Measurements from ENCODE around the gene FOXP1.

The FOXP1 gene

DNA sequence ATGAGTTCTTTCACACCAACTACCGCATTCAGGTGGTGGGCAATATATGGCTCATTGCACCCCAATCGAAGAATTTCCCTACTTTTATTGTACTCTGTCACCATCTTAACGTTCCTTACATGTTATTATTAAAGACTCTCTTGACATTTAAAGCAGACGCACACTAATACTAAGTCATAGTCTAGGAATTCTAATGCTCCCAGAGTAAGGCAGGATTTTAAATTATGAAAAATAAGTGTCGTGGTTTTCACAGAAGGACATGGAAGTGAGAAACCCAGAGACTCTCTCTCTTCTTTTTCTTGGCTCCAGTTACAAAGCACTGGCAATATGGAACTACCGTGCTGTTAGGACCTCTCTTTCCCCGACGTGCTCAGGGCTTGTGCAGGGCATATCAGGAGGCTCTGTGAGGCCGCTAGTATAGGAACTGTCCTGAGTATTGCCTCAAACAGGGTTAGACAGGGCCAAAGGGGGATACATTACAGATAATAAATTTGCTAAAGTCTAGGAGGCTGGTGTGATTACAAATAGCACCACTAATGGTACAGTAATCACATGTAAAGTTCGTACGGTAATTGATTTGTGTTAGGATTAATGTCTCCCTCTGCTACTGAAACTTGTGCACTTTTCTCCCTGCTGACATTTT lies 590.8 kb downstream of the FOXP1 start:
- Histone ChIP-seq H3K4me1 (ENCODE audit: control insufficient read depth in 2 of 2, insufficient read depth in 2 of 2, low read length in 2 of 2) (no peaks in the 10 kb centered on the region), H3K27ac (ENCODE audit: low read depth in 2 of 2, low read length in 2 of 2) (no peak overlapping the region), H3K4me3 (ENCODE audit: low read length in 2 of 2) (no peak overlapping the region), H3K27me3 (ENCODE audit: control insufficient read depth in 2 of 2, insufficient read depth in 2 of 2, low read length in 2 of 2) (no peaks in the 10 kb centered on the region), H3K9me3 (ENCODE audit: control insufficient read depth in 2 of 2, low read length in 2 of 2) (no peaks in the 10 kb centered on the region), H3K36me3 (ENCODE audit: control insufficient read depth in 2 of 2, insufficient read depth in 2 of 2, low read length in 2 of 2) (peaks cover 27 to 31% of the 10 kb centered on the region in 2 donors), H3K9ac (ENCODE audit: low read depth in 1 of 2, low read length in 2 of 2) (no peak overlapping the region)

GRCh38 chr3:70992131-70992530 lies 591.4 kb downstream of the FOXP1 start:
- Histone ChIP-seq H3K9me3 (ENCODE audit: control insufficient read depth in 2 of 2, low read length in 2 of 2) (no peaks in the 10 kb centered on the region), H3K27me3 (ENCODE audit: control insufficient read depth in 2 of 2, insufficient read depth in 2 of 2, low read length in 2 of 2) (no peaks in the 10 kb centered on the region), H3K4me3 (ENCODE audit: low read length in 2 of 2) (no peak overlapping the region), H3K36me3 (ENCODE audit: control insufficient read depth in 2 of 2, insufficient read depth in 2 of 2, low read length in 2 of 2) (peaks cover 31 to 32% of the 10 kb centered on the region in 2 donors), H3K27ac (ENCODE audit: low read depth in 2 of 2, low read length in 2 of 2) (no peak overlapping the region), H3K9ac (ENCODE audit: low read depth in 1 of 2, low read length in 2 of 2) (no peak overlapping the region), H3K4me1 (ENCODE audit: control insufficient read depth in 2 of 2, insufficient read depth in 2 of 2, low read length in 2 of 2) (no peaks in the 10 kb centered on the region)

GRCh38 chr3:70990723-70991122 lies 592.8 kb downstream of the FOXP1 start:
- H3K27me3 ChIP-seq (ENCODE audit: control insufficient read depth in 2 of 2, insufficient read depth in 2 of 2, low read length in 2 of 2), result no peaks in the 10 kb centered on the region
- no peak overlapping the region for H3K27ac ChIP-seq (ENCODE audit: low read depth in 2 of 2, low read length in 2 of 2)
- no peak overlapping the region for H3K4me3 ChIP-seq (ENCODE audit: low read length in 2 of 2)
- no peaks in the 10 kb centered on the region for H3K4me1 ChIP-seq (ENCODE audit: control insufficient read depth in 2 of 2, insufficient read depth in 2 of 2, low read length in 2 of 2)
- peaks cover 36 to 37% of the 10 kb centered on the region in 2 donors for H3K36me3 ChIP-seq (ENCODE audit: control insufficient read depth in 2 of 2, insufficient read depth in 2 of 2, low read length in 2 of 2)
- H3K9me3 ChIP-seq (ENCODE audit: control insufficient read depth in 2 of 2, low read length in 2 of 2), result no peaks in the 10 kb centered on the region
- no peak overlapping the region for H3K9ac ChIP-seq (ENCODE audit: low read depth in 1 of 2, low read length in 2 of 2)

- no peak overlapping the region for H3K27ac ChIP-seq (ENCODE audit: low read depth in 2 of 2, low read length in 2 of 2)
- no peaks in the 10 kb centered on the region for H3K9me3 ChIP-seq (ENCODE audit: control insufficient read depth in 2 of 2, low read length in 2 of 2)
- H3K4me3 ChIP-seq (ENCODE audit: low read length in 2 of 2), result no peak overlapping the region
- no peaks in the 10 kb centered on the region for H3K4me1 ChIP-seq (ENCODE audit: control insufficient read depth in 2 of 2, insufficient read depth in 2 of 2, low read length in 2 of 2)
- peaks cover 39 to 41% of the 10 kb centered on the region in 2 donors for H3K36me3 ChIP-seq (ENCODE audit: control insufficient read depth in 2 of 2, insufficient read depth in 2 of 2, low read length in 2 of 2)
- no peak overlapping the region for H3K9ac ChIP-seq (ENCODE audit: low read depth in 1 of 2, low read length in 2 of 2)
- H3K27me3 ChIP-seq (ENCODE audit: control insufficient read depth in 2 of 2, insufficient read depth in 2 of 2, low read length in 2 of 2), result no peaks in the 10 kb centered on the region
Measured at GRCh38 chr3:70990185-70990584, 593.3 kb downstream of the FOXP1 start.

DNA sequence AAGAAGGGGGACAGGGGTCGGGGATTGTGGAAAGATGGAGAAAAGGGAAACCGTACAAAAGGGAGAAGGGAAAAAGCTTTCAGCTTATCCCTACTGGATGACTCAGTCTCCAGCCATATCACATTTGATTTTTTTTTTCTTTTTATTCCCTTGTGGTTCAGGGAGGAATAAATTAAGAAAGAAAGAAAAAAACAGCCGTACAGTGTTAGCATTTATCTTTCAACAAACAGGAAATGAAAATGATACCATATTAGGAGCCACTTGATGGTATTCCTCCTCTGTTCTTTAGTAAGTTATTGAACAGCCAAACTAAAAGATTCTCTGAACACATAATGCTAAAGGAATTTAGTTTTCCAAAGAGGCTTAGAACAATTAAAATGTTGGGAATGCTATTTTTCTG lies 594.4 kb downstream of the FOXP1 start:
- H3K36me3 ChIP-seq (ENCODE audit: control insufficient read depth in 2 of 2, insufficient read depth in 2 of 2, low read length in 2 of 2), result peaks cover 43 to 45% of the 10 kb centered on the region in 2 donors
- no peaks in the 10 kb centered on the region for H3K27me3 ChIP-seq (ENCODE audit: control insufficient read depth in 2 of 2, insufficient read depth in 2 of 2, low read length in 2 of 2)
- no peak overlapping the region for H3K9ac ChIP-seq (ENCODE audit: low read depth in 1 of 2, low read length in 2 of 2)
- H3K4me1 ChIP-seq (ENCODE audit: control insufficient read depth in 2 of 2, insufficient read depth in 2 of 2, low read length in 2 of 2), result peaks cover 0 to 1% of the 10 kb centered on the region in 2 donors
- H3K9me3 ChIP-seq (ENCODE audit: control insufficient read depth in 2 of 2, low read length in 2 of 2), result no peaks in the 10 kb centered on the region
- H3K27ac ChIP-seq (ENCODE audit: low read depth in 2 of 2, low read length in 2 of 2), result no peak overlapping the region
- H3K4me3 ChIP-seq (ENCODE audit: low read length in 2 of 2), result no peak overlapping the region

GRCh38 chr3:70988111-70988510 lies 595.4 kb downstream of the FOXP1 start:
- peaks cover 0 to 3% of the 10 kb centered on the region in 2 donors for H3K4me1 ChIP-seq (ENCODE audit: control insufficient read depth in 2 of 2, insufficient read depth in 2 of 2, low read length in 2 of 2)
- no peak overlapping the region for H3K4me3 ChIP-seq (ENCODE audit: low read length in 2 of 2)
- H3K27me3 ChIP-seq (ENCODE audit: control insufficient read depth in 2 of 2, insufficient read depth in 2 of 2, low read length in 2 of 2), result no peaks in the 10 kb centered on the region
- peaks cover 45 to 48% of the 10 kb centered on the region in 2 donors for H3K36me3 ChIP-seq (ENCODE audit: control insufficient read depth in 2 of 2, insufficient read depth in 2 of 2, low read length in 2 of 2)
- H3K9ac ChIP-seq (ENCODE audit: low read depth in 1 of 2, low read length in 2 of 2), result no peak overlapping the region
- H3K27ac ChIP-seq (ENCODE audit: low read depth in 2 of 2, low read length in 2 of 2), result no peak overlapping the region
- H3K9me3 ChIP-seq (ENCODE audit: control insufficient read depth in 2 of 2, low read length in 2 of 2), result no peaks in the 10 kb centered on the region

- no peak overlapping the region for H3K27ac ChIP-seq (ENCODE audit: low read depth in 2 of 2, low read length in 2 of 2)
Measured at GRCh38 chr3:70985572-70985971, 598.0 kb downstream of the FOXP1 start.

GRCh38 chr3:70984776-70985482 lies 598.6 kb downstream of the FOXP1 start:
- peak overlapping the region in 1 of 2 donors; percentile 17 for H3K27ac ChIP-seq (ENCODE audit: low read depth in 2 of 2, low read length in 2 of 2)
- H3K36me3 ChIP-seq (ENCODE audit: control insufficient read depth in 2 of 2, insufficient read depth in 2 of 2, low read length in 2 of 2), result peaks cover 43 to 52% of the 10 kb centered on the region in 2 donors
- H3K4me3 ChIP-seq (ENCODE audit: low read length in 2 of 2), result no peak overlapping the region
- H3K27me3 ChIP-seq (ENCODE audit: control insufficient read depth in 2 of 2, insufficient read depth in 2 of 2, low read length in 2 of 2), result no peaks in the 10 kb centered on the region
- H3K4me1 ChIP-seq (ENCODE audit: control insufficient read depth in 2 of 2, insufficient read depth in 2 of 2, low read length in 2 of 2), result peaks cover 0 to 3% of the 10 kb centered on the region in 2 donors
- H3K9ac ChIP-seq (ENCODE audit: low read depth in 1 of 2, low read length in 2 of 2), result no peak overlapping the region
- H3K9me3 ChIP-seq (ENCODE audit: control insufficient read depth in 2 of 2, low read length in 2 of 2), result no peaks in the 10 kb centered on the region

More at GRCh38 chr3:70985572-70985971, 598.0 kb downstream of the FOXP1 start:
- H3K4me1 ChIP-seq (ENCODE audit: control insufficient read depth in 2 of 2, insufficient read depth in 2 of 2, low read length in 2 of 2), result peaks cover 0 to 3% of the 10 kb centered on the region in 2 donors
- no peaks in the 10 kb centered on the region for H3K9me3 ChIP-seq (ENCODE audit: control insufficient read depth in 2 of 2, low read length in 2 of 2)
- H3K27me3 ChIP-seq (ENCODE audit: control insufficient read depth in 2 of 2, insufficient read depth in 2 of 2, low read length in 2 of 2), result no peaks in the 10 kb centered on the region
- no peak overlapping the region for H3K4me3 ChIP-seq (ENCODE audit: low read length in 2 of 2)
- no peak overlapping the region for H3K9ac ChIP-seq (ENCODE audit: low read depth in 1 of 2, low read length in 2 of 2)
- H3K36me3 ChIP-seq (ENCODE audit: control insufficient read depth in 2 of 2, insufficient read depth in 2 of 2, low read length in 2 of 2), result peaks cover 41 to 49% of the 10 kb centered on the region in 2 donors

DNA sequence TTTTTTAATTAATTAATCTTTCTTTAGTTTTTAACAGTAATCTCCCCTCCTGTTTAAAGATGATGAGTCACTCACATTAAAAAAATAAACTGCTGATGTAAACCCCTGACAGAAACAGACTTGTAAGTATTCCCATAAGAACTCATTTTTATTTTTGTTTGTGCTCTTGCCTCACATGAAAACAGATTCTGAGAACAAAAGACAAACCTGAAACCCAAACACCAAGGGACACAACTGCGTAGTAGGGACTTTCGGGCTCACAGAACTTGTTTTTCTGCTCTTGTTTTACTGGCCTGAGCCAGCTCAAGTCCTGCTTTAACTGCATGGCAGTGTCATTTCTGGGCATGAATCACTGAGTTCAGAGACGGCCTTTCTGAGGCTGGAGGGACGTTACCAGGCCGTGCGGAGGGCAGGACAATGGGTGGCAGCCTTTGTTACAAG lies 600.8 kb downstream of the FOXP1 start:
- H3K9ac ChIP-seq (ENCODE audit: low read depth in 1 of 2, low read length in 2 of 2), result peak overlapping the region in 1 of 2 donors; percentile 37
- peaks cover 45 to 51% of the 10 kb centered on the region in 2 donors for H3K36me3 ChIP-seq (ENCODE audit: control insufficient read depth in 2 of 2, insufficient read depth in 2 of 2, low read length in 2 of 2)
- H3K4me3 ChIP-seq (ENCODE audit: low read length in 2 of 2), result no peak overlapping the region
- H3K9me3 ChIP-seq (ENCODE audit: control insufficient read depth in 2 of 2, low read length in 2 of 2), result no peaks in the 10 kb centered on the region
- H3K27ac ChIP-seq (ENCODE audit: low read depth in 2 of 2, low read length in 2 of 2), result peak overlapping the region; percentile 54 to 67
- peaks cover 0 to 3% of the 10 kb centered on the region in 2 donors for H3K4me1 ChIP-seq (ENCODE audit: control insufficient read depth in 2 of 2, insufficient read depth in 2 of 2, low read length in 2 of 2)
- H3K27me3 ChIP-seq (ENCODE audit: control insufficient read depth in 2 of 2, insufficient read depth in 2 of 2, low read length in 2 of 2), result no peaks in the 10 kb centered on the region

DNA sequence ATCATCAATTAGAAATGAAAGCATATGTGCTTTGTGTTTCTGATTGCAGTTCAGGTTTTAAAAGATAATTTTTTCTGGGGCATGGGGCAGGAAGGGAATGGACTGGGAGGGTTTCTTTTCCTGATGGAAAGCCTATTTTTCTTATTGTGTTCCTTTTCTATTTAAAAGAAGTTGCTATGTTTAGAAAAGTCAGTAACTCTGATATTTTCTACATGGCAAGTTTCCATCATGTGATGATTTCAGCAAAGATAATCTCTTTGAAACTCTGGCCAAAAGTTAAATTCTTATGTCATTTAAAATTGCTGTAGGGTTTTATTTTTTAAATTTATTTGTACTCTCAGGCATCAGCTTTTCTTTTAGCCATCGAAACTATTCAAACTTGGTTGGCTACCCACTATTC lies 601.2 kb downstream of the FOXP1 start:
- Histone ChIP-seq H3K4me1 (ENCODE audit: control insufficient read depth in 2 of 2, insufficient read depth in 2 of 2, low read length in 2 of 2) (peaks cover 0 to 3% of the 10 kb centered on the region in 2 donors), H3K9me3 (ENCODE audit: control insufficient read depth in 2 of 2, low read length in 2 of 2) (no peaks in the 10 kb centered on the region), H3K36me3 (ENCODE audit: control insufficient read depth in 2 of 2, insufficient read depth in 2 of 2, low read length in 2 of 2) (peaks cover 45 to 51% of the 10 kb centered on the region in 2 donors), H3K27me3 (ENCODE audit: control insufficient read depth in 2 of 2, insufficient read depth in 2 of 2, low read length in 2 of 2) (no peaks in the 10 kb centered on the region), H3K27ac (ENCODE audit: low read depth in 2 of 2, low read length in 2 of 2) (peak overlapping the region in 1 of 2 donors; percentile 29), H3K4me3 (ENCODE audit: low read length in 2 of 2) (no peak overlapping the region), H3K9ac (ENCODE audit: low read depth in 1 of 2, low read length in 2 of 2) (no peak overlapping the region)

Measured in mucosa of rectum (tissue), 2 donors.